Tibial nerve (tissue), 4 donors: ENCODE measurements around the gene SIN3A. TPM values are rescaled to one million over a fixed set of nuclear protein-coding genes. Genes with fewer than 3 reads are reported as not detected.
"Not testable (repeated sequence)": the region's sequence is repeated elsewhere in the genome, so short reads cannot be mapped to it uniquely, and the experiment has no call there.

Source experiments
- DNase-seq, 2 donors: peaks; one replicate each; pipeline ENCODE4 v3.0.0-alpha.2; 2019; ENCODE audit warnings: low spot score in 2 of 2
- H3K27ac ChIP-seq, 4 donors: fragments of 200-600 bp; sonication (generic) in 3 of 4; one replicate each; pipeline ENCODE4 v1.5.1; 2017 to 2019; ENCODE audit warnings: mild to moderate bottlenecking in 1 of 4
- H3K27me3 ChIP-seq, 2 donors: fragments of 200-600 bp; sonication (generic) in 1 of 2; one replicate each; pipeline versions ENCODE4 v1.5.1 to v1.6.0; 2017 to 2019
- H3K36me3 ChIP-seq, 3 donors: fragments of 200-600 bp; sonication (generic); one replicate each; pipeline ENCODE4 v1.5.1; 2018 to 2019
- H3K4me1 ChIP-seq, 4 donors: fragments of 200-600 bp; sonication (generic) in 3 of 4; one replicate each; pipeline ENCODE4 v1.5.1; 2017 to 2019
- H3K4me3 ChIP-seq, 4 donors: fragments of 200-600 bp; sonication (generic) in 3 of 4; one replicate each; pipeline ENCODE4 v1.5.1; 2017 to 2019; ENCODE audit warnings: mild to moderate bottlenecking in 1 of 4, moderate library complexity in 1 of 4
- H3K9me3 ChIP-seq, 4 donors: fragments of 200-600 bp; sonication (generic) in 3 of 4; one replicate each; pipeline ENCODE4 v1.5.1; 2017 to 2019
- EP300 ChIP-seq, 2 donors: sonication (generic); formaldehyde crosslinking; IDR thresholded peaks; one replicate each; pipeline ENCODE4 v1.6.1; 2017; ENCODE audit warnings: antibody characterized with exemption in 2 of 2, mild to moderate bottlenecking in 1 of 2
- POLR2A ChIP-seq, 2 donors: fragments of 450-650 bp; IDR thresholded peaks; one replicate each; pipeline ENCODE4 v1.6.1; 2017; ENCODE audit warnings: antibody characterized with exemption in 2 of 2, mild to moderate bottlenecking in 2 of 2, moderate library complexity in 2 of 2
- WGBS, 2 donors: methylation state at CpG; one replicate each; pipeline ENCODE4 v1.1.5; 2018; 5-methylcytosine and 5-hydroxymethylcytosine counted together
- total RNA-seq, 4 donors: library from RNA; depleted of rRNA; stranded (reverse); fragments of >200 nt; gene quantifications; one replicate each; pipeline ENCODE4 v1.1.0, GENCODE V29; 2016
- TF ChIP-seq, protein P1 (sequence below), 5 experiments: fragments of 200-600 bp in 3 of 5; fragments of 450-650 bp in 2 of 5; sonication (generic) in 3 of 5; IDR thresholded peaks; one replicate each; pipeline ENCODE4 v1.5.1; 2016 to 2019; ENCODE audit warnings: antibody characterized with exemption in 5 of 5, mild to moderate bottlenecking in 3 of 5, moderate library complexity in 2 of 5

The SIN3A gene
- total RNA-seq, 4 donors from 2014 or later, result 40.2 to 59.4 (median 43.1) TPM

DNA sequence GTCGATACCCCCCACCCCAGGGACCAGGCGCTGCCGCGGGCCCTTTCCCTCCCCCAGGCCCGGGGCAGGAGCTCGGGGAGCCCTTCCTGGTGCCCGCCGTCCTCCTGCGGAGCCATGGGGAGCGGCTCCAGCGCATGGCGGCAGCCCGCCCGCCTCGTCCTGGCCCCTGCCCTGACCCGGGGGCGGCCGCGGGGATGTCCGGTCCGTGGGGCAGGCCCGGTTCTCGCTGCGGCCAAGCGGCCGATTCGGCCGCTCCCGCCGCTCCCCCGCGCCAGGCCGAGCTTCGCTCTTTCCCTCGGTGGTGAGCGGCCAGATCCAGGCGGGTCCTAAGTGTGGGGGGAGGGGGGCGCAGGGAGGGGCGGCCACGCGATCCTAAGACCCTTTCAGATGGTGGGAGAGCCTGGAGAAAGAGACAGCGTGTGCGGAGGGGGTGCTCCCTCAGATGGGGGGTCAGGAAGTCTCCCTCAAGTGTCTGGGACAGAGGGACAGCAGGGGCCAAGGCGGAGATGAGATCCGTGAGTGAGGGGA is 103.4 kb downstream of the SIN3A start:
- no peaks in the 10 kb centered on the region for H3K27me3 ChIP-seq
- H3K36me3 ChIP-seq, result peaks cover 0 to 13% (median 0%) of the 10 kb centered on the region in 3 donors
- WGBS, 2 donors, result 0 to 1% methylated on average over 11 to 28 of the region's 45 CpGs
- TF ChIP-seq EP300 (IDR thresholded peaks at IDR 0.05) (no peak), POLR2A (IDR thresholded peaks at IDR 0.05) (no peak)
- TF ChIP-seq, protein P1, sequence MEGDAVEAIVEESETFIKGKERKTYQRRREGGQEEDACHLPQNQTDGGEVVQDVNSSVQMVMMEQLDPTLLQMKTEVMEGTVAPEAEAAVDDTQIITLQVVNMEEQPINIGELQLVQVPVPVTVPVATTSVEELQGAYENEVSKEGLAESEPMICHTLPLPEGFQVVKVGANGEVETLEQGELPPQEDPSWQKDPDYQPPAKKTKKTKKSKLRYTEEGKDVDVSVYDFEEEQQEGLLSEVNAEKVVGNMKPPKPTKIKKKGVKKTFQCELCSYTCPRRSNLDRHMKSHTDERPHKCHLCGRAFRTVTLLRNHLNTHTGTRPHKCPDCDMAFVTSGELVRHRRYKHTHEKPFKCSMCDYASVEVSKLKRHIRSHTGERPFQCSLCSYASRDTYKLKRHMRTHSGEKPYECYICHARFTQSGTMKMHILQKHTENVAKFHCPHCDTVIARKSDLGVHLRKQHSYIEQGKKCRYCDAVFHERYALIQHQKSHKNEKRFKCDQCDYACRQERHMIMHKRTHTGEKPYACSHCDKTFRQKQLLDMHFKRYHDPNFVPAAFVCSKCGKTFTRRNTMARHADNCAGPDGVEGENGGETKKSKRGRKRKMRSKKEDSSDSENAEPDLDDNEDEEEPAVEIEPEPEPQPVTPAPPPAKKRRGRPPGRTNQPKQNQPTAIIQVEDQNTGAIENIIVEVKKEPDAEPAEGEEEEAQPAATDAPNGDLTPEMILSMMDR (IDR thresholded peaks at IDR 0.05), result no peak
- H3K4me1 ChIP-seq, result peaks cover 0 to 37% (median 13%) of the 10 kb centered on the region in 4 donors
- H3K4me3 ChIP-seq, result peak overlapping the region; percentile 60 to 89 (median 70)
- DNase-seq, result no peak
- H3K27ac ChIP-seq, result peak overlapping the region in 3 of 4 donors; percentile 69 to 86 (median 81)
- no peaks in the 10 kb centered on the region for H3K9me3 ChIP-seq

DNA sequence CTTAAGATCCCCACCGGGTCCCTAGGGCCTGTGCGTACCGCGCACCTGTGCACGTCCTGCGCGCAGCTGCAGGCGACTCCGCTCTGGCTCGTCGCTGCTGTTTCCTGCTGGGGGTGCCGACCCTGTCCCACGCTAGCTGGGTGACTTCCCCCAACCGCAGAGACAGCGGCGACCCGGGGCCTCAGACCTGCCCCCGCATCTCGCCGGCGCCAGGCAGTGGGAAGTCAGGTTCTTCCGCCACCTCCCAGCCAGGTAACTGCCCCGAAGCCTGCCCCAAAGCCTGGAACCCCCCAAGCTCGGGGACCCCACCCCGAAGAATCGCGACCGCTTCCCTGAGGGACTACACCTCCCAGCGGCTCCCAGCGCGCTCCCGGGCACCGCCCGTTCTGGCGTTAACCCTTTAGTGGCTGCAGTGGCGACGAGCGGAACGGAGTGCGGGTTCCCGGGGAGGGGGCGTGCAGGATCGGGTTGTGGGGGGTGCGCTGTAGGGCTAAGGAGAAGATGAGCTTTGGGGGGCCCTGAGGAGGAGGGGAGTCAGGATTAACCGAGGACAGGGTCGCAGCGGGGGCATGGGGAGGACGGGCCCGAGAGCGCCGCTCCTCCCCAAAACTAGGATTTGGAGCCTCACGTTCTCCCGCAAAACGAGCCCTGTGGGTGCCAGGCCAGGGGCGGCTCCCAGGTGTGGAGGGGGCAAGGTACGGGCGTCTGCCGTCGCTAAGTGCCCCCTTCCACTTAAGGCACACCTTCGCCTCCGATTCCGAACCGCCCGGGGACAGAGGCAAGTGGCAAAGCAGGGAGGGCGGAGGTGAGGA is 104.1 kb downstream of the SIN3A start:
- Histone ChIP-seq H3K36me3 (peaks cover 0 to 11% (median 0%) of the 10 kb centered on the region in 3 donors), H3K4me3 (peak overlapping the region; percentile 60 to 89 (median 70)), H3K27me3 (no peaks in the 10 kb centered on the region), H3K4me1 (peaks cover 0 to 37% (median 13%) of the 10 kb centered on the region in 4 donors), H3K9me3 (no peaks in the 10 kb centered on the region), H3K27ac (peak overlapping the region in 3 of 4 donors; percentile 69 to 86 (median 81))
- 0 to 2% methylated on average over 34 to 50 of the region's 65 CpGs for WGBS, 2 donors
- TF ChIP-seq, protein P1 (IDR thresholded peaks at IDR 0.05), result peak in 1 of 5 experiments; percentile 26
- no peak for TF ChIP-seq POLR2A (IDR thresholded peaks at IDR 0.05)
- DNase-seq, result peak in 1 of 2 donors; percentile 39

DNA sequence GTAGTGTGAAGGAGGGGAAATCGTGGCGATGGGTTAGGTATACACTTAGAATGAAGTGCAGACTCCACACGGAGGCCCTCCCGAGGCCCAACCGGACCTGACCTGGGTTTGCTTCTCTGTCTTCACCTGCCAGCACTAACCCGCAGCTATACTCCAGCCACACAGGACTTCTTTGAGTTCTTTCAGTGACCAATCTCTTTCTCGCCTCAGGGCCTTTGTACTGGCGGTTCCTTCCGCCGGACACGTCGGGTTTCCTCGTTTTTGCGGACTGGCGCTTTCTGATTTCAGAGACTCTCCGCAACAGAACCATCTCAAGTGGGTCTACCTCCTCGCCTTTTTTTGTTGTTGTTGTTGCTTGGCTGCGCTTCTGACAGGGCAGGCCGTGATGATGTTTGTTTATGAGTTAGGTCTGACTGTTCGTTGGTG is 104.7 kb downstream of the SIN3A start, which contains the start of gene NEIL1:
Gene NEIL1, plus strand, starts transcription at position 244 of the 426 bp plus-strand sequence. CDS start 1,867 bp downstream, outside the sequence.
- Histone ChIP-seq H3K27ac (peak within 1 kb of the TSS in 3 of 4 donors; percentile 69 to 86 (median 81)), H3K4me3 (peak within 1 kb of the TSS; percentile 60 to 89 (median 70)), H3K27me3 (no peaks in the 10 kb centered on the region), H3K9me3 (no peaks in the 10 kb centered on the region), H3K4me1 (peaks cover 0 to 37% (median 13%) of the 10 kb centered on the region in 4 donors), H3K36me3 (peaks cover 0 to 5% (median 0%) of the 10 kb centered on the region in 3 donors)
- 24 to 25% methylated on average over 20 of the region's 20 CpGs for WGBS, 2 donors
- TF ChIP-seq, protein P1 (IDR thresholded peaks at IDR 0.05), result no peak
- TF ChIP-seq POLR2A (IDR thresholded peaks at IDR 0.05) (no peak), EP300 (IDR thresholded peaks at IDR 0.05) (no peak)
- no peak for DNase-seq

DNA sequence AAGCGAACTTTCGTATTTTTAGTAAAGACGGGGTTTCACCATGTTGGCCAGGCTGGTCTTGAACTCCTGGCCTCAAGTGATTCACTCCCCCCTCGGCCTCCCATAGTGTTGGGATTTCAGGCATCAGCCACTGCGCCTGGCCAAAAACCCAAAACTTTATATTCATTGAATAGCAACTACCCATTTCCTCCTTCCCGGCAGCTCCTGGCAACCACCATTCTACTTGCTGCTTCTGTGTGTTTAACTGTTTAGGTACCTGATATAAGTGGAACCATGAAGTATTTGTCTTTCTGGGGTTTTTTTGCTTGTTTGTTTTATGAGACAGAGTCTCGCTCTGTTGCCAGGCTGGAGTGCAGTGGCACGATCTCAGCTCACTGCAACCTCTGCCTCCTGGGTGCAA is 107.5 kb downstream of the SIN3A start:
- not testable (repeated sequence) for H3K27ac ChIP-seq, DNase-seq, H3K27me3 ChIP-seq, H3K4me3 ChIP-seq, H3K9me3 ChIP-seq
- 31 to 33% methylated on average over 8 of the region's 8 CpGs for WGBS, 2 donors
- H3K36me3 ChIP-seq, result peaks cover 0 to 29% (median 0%) of the 10 kb centered on the region in 3 donors
- peaks cover 0 to 26% (median 9%) of the 10 kb centered on the region in 4 donors for H3K4me1 ChIP-seq

DNA sequence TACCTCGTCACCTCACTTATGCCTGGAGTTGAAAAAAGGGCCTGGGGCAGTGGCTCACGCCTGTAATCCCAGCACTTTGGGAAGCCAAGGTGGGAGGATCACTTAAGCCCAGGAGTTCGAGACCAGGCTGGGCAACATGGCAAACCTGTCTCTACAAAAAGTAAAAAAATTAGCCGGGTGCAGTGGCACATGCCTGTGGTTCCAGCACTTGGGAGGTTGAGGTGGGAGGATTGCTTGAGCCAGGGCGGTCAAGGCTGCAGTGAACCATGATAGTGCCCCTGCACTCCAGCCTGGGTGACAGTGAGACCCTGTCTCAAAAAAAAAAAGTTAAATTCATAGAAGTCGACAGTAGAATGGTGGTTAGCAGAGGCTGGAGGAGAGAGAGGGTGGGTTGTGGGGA is 109.3 kb downstream of the SIN3A start:
- no peak overlapping the region for H3K27ac ChIP-seq
- peaks cover 0 to 23% (median 4%) of the 10 kb centered on the region in 4 donors for H3K4me1 ChIP-seq
- no peak overlapping the region for H3K4me3 ChIP-seq
- DNase-seq, result no peak
- no peaks in the 10 kb centered on the region for H3K27me3 ChIP-seq
- TF ChIP-seq EP300 (IDR thresholded peaks at IDR 0.05), result no peak
- no peak for TF ChIP-seq POLR2A (IDR thresholded peaks at IDR 0.05)
- TF ChIP-seq, protein P1 (IDR thresholded peaks at IDR 0.05), result no peak
- H3K9me3 ChIP-seq, result no peaks in the 10 kb centered on the region
- H3K36me3 ChIP-seq, result peaks cover 0 to 36% (median 0%) of the 10 kb centered on the region in 3 donors
- 86 to 87% methylated on average over 6 of the region's 6 CpGs for WGBS, 2 donors
